ENCODE measurements around the gene MTMR10.

MTMR10 gene, protein sequence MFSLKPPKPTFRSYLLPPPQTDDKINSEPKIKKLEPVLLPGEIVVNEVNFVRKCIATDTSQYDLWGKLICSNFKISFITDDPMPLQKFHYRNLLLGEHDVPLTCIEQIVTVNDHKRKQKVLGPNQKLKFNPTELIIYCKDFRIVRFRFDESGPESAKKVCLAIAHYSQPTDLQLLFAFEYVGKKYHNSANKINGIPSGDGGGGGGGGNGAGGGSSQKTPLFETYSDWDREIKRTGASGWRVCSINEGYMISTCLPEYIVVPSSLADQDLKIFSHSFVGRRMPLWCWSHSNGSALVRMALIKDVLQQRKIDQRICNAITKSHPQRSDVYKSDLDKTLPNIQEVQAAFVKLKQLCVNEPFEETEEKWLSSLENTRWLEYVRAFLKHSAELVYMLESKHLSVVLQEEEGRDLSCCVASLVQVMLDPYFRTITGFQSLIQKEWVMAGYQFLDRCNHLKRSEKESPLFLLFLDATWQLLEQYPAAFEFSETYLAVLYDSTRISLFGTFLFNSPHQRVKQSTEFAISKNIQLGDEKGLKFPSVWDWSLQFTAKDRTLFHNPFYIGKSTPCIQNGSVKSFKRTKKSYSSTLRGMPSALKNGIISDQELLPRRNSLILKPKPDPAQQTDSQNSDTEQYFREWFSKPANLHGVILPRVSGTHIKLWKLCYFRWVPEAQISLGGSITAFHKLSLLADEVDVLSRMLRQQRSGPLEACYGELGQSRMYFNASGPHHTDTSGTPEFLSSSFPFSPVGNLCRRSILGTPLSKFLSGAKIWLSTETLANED

DNA sequence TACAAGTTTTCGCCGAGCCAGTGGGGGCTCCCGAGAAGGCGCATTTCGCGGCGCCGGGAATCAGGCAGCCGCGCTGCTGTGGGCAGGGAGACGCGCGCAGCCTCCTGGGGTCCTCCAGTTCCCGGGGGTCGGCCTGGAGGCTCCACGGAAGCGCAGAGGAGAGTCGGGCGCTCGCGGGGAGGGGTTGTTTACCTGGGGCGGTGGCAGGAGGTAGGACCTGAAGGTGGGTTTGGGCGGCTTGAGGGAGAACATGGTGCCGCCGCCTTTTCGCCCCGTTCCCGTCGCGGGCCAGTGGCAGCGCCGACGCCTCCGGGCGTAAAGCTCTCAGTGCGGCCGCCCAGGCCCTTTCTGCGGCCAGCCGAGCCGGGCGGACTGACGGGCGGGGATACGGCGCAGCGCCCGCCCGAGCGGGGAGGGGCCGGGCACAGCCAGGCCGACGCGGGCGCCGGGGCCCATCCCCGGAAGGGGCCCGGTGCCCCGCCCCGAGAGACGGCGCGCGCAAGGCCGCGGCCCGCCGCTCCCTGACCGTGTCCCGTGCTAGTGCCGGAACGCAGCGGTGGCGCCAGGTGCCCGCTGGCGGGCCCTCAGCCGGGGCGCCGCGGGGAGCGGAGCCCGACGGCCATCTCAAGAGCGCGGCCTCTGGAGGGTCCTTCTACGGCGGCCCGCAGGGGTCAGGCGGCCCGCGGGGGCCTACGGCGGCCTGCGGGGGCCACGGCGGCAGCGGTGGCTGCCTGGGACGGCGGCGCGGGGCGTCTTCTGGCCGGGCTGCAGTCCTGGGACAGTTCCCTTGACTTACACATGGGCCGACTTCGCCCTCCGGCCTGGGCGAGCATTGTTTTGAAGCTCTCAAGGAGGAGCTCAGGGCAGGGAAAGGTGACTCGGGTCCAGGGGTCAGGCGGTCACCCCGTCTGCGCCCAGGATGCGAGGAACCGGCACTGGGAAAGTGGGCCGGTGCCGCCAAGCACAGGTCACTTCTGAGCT is at the start of gene MTMR10:
Gene MTMR10, minus strand, starts transcription at position 374 of the 981 bp plus-strand sequence. Its CDS starts 122 bp downstream, at position 252.
- no peaks in the 10 kb centered on the region for H3K27me3 ChIP-seq (ENCODE audit: insufficient read depth, low read length)
- H3K4me1 ChIP-seq (ENCODE audit: insufficient read depth, low read length), result peaks cover 14% of the 10 kb centered on the region
- peak within 1 kb of the TSS; percentile 77 for H2AFZ ChIP-seq (ENCODE audit: low read depth, low read length)
- no peaks in the 10 kb centered on the region for H3K9me3 ChIP-seq (ENCODE audit: low read length)
- H3K36me3 ChIP-seq (ENCODE audit: insufficient read depth, low read length), result peaks cover 2% of the 10 kb centered on the region
- peak within 1 kb of the TSS; percentile 74 for H3K4me3 ChIP-seq (ENCODE audit: low read length)

DNA sequence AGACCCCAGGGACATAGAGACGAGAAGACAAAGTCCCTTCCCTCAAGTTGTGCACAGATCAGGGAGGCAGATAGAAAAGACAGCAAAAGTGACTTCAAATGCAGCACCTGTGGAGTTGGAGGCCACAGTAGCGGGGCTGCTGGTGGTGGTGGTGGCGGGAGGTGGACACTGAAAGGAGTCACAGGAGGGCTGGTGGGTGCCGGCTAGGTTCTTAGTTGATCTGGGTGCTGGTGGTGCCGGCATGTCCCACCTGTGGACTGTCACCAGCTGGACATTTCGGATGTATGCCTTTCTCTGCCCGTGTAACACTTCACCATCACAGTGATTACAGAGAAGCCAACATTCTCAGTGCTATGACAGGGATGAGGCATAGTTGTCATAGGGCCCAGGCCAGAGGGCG is 49.2 kb upstream of the MTMR10 start:
- H2AFZ ChIP-seq (ENCODE audit: low read depth, low read length), result no peak overlapping the region
- H3K4me1 ChIP-seq (ENCODE audit: insufficient read depth, low read length), result no peaks in the 10 kb centered on the region
- H3K4me3 ChIP-seq (ENCODE audit: low read length), result no peak overlapping the region

DNA sequence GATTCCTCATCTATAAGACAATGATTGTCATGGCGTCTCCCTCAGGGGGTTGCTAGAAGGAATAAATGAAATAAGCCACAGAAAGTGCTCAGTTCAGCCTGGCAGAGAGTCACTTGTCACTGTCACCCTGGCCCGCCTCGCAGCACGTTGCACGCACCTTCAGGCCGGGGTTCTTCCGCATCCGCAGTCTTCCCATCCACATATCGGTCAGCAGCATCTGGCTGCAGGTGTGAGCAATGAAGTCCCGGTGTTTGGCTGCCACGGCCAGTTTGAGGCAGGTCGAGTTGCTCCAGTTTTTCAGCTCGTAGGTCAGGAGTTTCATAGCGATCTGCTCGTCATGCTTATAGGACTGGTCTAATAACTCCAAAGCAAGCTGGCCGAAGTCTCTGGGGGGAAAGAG is 48.5 kb upstream of the MTMR10 start:
- peaks cover 11% of the 10 kb centered on the region for H3K27me3 ChIP-seq (ENCODE audit: insufficient read depth, low read length)
- H3K4me1 ChIP-seq (ENCODE audit: insufficient read depth, low read length), result no peaks in the 10 kb centered on the region
- H3K36me3 ChIP-seq (ENCODE audit: insufficient read depth, low read length), result no peaks in the 10 kb centered on the region
- no peaks in the 10 kb centered on the region for H3K9me3 ChIP-seq (ENCODE audit: low read length)
- H2AFZ ChIP-seq (ENCODE audit: low read depth, low read length), result no peak overlapping the region
- H3K4me3 ChIP-seq (ENCODE audit: low read length), result no peak overlapping the region

More for the DNA sequence above, 49.2 kb upstream of the MTMR10 start:
- H3K36me3 ChIP-seq (ENCODE audit: insufficient read depth, low read length), result no peaks in the 10 kb centered on the region
- H3K27me3 ChIP-seq (ENCODE audit: insufficient read depth, low read length), result peaks cover 11% of the 10 kb centered on the region
- no peaks in the 10 kb centered on the region for H3K9me3 ChIP-seq (ENCODE audit: low read length)

DNA sequence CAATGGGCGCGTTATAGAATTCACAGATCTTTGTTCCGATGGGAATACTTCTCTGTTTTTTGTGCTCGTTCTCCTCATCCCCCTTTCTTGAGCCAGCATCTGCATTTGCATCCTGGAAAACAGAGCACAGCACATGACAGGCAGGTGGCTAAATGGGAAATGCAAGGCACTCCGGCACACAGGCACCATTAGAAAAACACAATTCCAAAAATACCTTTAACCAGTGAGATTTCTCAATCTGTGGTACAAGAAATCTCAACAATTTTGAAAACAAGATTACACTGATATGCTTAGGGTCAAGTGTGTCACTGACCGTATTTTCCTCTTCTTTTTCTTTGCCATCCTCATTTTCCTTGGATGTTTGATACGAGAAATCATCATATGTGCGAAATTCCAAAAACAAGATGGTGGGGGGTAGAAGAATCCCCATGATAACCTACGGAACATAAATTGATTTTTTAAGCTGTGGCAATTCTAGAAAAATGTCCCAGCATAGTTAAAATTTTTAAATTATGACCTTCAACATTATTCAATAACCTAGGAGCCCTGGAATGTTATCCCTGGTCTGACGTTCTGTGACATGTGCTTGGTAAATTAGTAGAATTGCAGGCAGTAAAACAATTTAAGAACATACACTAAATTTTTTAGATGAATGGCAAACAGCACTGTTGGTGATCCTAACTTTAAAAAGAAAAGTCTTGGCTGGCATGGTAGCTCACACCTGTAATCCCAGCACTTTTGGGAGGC is 46.5 kb upstream of the MTMR10 start:
- Histone ChIP-seq H3K27me3 (ENCODE audit: insufficient read depth, low read length) (peaks cover 11% of the 10 kb centered on the region), H2AFZ (ENCODE audit: low read depth, low read length) (no peak overlapping the region), H3K9me3 (ENCODE audit: low read length) (no peaks in the 10 kb centered on the region), H3K4me1 (ENCODE audit: insufficient read depth, low read length) (no peaks in the 10 kb centered on the region), H3K36me3 (ENCODE audit: insufficient read depth, low read length) (no peaks in the 10 kb centered on the region), H3K4me3 (ENCODE audit: low read length) (no peak overlapping the region)

DNA sequence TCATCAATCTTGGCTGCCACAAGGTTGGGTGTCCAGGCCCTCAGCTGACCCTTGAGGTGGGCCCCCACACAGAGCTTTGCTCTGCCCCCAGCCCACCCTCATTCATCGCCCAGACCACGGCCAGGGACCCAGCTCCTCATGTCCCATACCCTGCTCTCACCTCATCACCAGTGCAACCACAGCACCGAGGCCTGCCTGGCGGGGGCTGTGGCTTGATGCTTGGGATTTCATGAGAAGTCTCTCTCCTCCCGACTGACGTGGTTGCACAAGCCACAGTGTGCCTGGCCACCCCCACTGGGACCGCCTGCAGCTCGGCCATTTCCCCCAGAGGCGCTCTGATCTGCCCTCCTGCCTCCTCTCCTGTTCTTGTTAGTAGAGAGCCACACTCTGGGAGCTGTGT is 45.4 kb upstream of the MTMR10 start:
- no peaks in the 10 kb centered on the region for H3K36me3 ChIP-seq (ENCODE audit: insufficient read depth, low read length)
- no peaks in the 10 kb centered on the region for H3K9me3 ChIP-seq (ENCODE audit: low read length)
- H3K27me3 ChIP-seq (ENCODE audit: insufficient read depth, low read length), result peaks cover 7% of the 10 kb centered on the region
- no peak overlapping the region for H3K4me3 ChIP-seq (ENCODE audit: low read length)
- no peak overlapping the region for H2AFZ ChIP-seq (ENCODE audit: low read depth, low read length)
- H3K4me1 ChIP-seq (ENCODE audit: insufficient read depth, low read length), result no peaks in the 10 kb centered on the region

DNA sequence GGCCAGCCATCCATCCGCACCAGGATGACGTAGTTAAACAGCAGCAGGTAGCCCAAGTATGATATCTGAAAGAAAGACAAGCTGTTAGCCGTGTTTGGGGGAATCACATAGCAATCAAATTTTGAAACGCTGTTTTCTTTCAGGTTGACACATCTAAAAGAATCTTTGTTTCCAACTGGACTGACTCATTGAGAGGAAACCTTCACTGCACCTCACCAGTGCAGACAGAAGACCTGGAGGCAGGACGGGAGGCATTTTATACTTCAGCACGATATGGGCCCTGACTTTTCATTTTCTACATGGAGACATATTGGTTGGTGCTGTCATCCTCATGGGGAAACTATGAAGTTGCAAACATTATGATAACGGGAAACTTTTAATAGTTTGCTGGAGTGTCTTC is 44.2 kb upstream of the MTMR10 start:
- Histone ChIP-seq H3K27me3 (ENCODE audit: insufficient read depth, low read length) (no peaks in the 10 kb centered on the region), H3K36me3 (ENCODE audit: insufficient read depth, low read length) (no peaks in the 10 kb centered on the region), H3K4me1 (ENCODE audit: insufficient read depth, low read length) (no peaks in the 10 kb centered on the region), H3K9me3 (ENCODE audit: low read length) (no peaks in the 10 kb centered on the region), H2AFZ (ENCODE audit: low read depth, low read length) (no peak overlapping the region), H3K4me3 (ENCODE audit: low read length) (no peak overlapping the region)

DNA sequence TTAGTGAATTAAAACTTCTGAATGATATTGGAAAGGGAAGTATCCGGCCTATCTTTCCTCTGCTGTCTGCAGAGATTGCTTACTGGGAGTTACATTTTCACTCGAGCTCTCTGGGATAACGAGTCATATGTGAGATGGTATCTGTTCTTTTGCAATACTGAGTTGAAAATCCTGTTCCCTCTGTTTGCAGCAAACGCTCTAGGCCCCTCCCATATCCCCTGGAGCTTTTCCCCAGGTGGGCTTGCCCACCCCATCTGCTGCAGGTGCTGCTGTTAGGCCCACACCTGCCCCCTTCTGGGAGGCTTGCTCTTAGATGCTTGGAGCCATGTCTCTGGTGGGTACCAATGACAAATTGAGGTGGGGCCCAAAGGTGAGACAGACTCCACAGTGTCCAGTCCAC is 42.7 kb upstream of the MTMR10 start:
- Histone ChIP-seq H3K4me1 (ENCODE audit: insufficient read depth, low read length) (no peaks in the 10 kb centered on the region), H3K9me3 (ENCODE audit: low read length) (no peaks in the 10 kb centered on the region), H3K27me3 (ENCODE audit: insufficient read depth, low read length) (peaks cover 2% of the 10 kb centered on the region), H3K36me3 (ENCODE audit: insufficient read depth, low read length) (no peaks in the 10 kb centered on the region), H2AFZ (ENCODE audit: low read depth, low read length) (no peak overlapping the region), H3K4me3 (ENCODE audit: low read length) (no peak overlapping the region)

DNA sequence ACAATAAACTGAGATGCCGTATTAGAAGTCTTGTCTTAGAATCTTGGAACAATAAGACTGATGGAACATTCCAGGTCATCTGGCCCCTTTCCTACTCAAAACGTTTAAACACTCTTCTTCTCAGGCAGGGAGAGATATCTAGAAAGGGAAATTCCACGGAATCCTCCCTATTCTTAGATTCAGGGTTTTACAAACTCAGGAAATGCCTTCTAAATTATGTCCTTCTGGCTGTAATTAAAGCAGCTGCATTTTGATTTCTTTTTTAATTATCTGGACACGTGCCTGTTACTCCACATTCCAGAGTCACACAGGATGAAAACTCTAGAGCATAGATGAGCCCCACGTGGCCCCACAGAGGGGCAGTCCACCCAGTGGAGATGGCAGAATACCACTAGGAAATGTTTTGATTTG is 41.5 kb upstream of the MTMR10 start:
- H3K36me3 ChIP-seq (ENCODE audit: insufficient read depth, low read length), result no peaks in the 10 kb centered on the region

DNA sequence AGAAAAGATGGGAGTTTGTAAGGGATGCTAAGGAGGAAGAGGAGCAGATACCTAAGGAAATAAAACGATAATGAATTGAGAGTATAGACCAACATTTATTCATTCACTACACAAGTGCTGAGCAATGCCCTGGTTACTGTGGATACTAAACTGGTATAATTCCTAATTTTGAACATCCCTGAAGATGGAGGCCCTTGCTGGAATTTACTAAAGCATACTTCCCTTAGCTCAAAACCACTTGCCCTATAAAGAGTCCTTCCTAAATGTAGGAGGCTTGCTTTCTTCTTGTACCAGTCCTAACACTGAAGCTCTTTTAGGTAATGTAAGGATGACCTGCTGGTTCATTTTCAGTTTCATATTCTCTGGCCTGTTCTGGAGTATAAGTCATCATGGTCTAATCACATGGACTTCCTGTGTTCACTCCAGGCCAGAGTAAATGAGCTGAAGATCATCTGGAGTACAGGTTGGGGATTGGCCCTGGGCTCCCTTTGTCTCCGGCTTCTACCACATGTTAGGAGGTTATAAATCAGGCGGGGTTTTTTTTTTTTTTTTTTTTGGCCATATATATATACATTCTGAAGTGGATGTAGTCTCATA is 40.1 kb upstream of the MTMR10 start:
- Histone ChIP-seq H3K36me3 (ENCODE audit: insufficient read depth, low read length) (no peaks in the 10 kb centered on the region), H3K4me1 (ENCODE audit: insufficient read depth, low read length) (no peaks in the 10 kb centered on the region), H3K4me3 (ENCODE audit: low read length) (no peak overlapping the region), H3K9me3 (ENCODE audit: low read length) (no peaks in the 10 kb centered on the region), H3K27me3 (ENCODE audit: insufficient read depth, low read length) (peaks cover 2% of the 10 kb centered on the region), H2AFZ (ENCODE audit: low read depth, low read length) (no peak overlapping the region)

More for the DNA sequence above, 41.5 kb upstream of the MTMR10 start:
- no peaks in the 10 kb centered on the region for H3K9me3 ChIP-seq (ENCODE audit: low read length)
- no peak overlapping the region for H3K4me3 ChIP-seq (ENCODE audit: low read length)
- H3K4me1 ChIP-seq (ENCODE audit: insufficient read depth, low read length), result no peaks in the 10 kb centered on the region
- H2AFZ ChIP-seq (ENCODE audit: low read depth, low read length), result no peak overlapping the region
- H3K27me3 ChIP-seq (ENCODE audit: insufficient read depth, low read length), result peaks cover 2% of the 10 kb centered on the region

DNA sequence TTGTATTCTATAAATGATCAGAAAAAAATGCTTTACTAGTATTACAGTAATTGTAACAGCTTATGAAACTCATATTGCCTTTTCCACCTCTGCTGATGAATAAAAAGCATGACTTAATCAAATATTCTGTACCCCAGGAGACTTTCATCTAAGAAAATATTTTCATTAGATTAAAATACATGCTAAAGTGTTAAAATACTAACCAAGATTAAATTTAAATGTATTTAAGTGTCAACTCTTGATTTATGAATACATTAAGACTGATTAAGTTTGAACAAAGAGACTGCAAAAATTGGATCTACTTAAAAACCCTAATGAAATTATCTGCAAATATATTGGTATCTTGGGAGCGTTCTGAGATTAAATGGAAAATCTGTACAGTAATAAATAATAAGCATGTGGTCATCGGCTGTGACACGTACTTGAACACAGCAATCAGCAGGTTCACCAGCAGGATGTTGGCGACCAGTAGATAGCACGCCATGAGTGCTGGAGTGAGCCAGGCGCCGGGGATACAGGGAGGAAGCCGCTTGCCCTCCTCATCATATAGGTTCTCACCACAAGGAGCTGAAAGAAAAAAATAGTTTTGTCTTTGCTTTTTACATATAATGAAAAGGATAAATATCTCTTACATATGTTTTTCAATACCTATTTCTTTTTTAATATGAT is 36.6 kb upstream of the MTMR10 start:
- Histone ChIP-seq H3K4me1 (ENCODE audit: insufficient read depth, low read length) (peaks cover 7% of the 10 kb centered on the region), H3K36me3 (ENCODE audit: insufficient read depth, low read length) (no peaks in the 10 kb centered on the region), H2AFZ (ENCODE audit: low read depth, low read length) (no peak overlapping the region), H3K4me3 (ENCODE audit: low read length) (no peak overlapping the region), H3K9me3 (ENCODE audit: low read length) (no peaks in the 10 kb centered on the region), H3K27me3 (ENCODE audit: insufficient read depth, low read length) (peaks cover 2% of the 10 kb centered on the region)

DNA sequence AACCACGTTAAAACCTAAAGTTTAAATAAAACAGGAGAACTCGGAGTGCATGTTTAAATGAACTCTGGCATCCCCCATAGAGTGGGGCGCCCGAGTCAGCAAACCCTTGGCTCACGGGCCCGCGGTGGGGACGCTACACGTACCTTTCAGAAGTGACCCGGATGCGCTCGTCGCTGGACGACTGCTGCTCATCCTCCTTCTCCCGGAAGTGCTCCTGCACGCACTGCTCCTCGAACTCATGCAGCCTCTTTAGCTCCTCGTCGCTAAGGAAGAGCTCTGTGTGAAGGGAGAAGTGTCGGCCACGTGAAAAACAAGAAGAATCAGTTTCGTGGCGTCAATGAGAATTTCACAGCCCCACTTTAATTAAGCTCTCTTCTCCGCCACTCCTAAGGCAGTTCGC is 34.6 kb upstream of the MTMR10 start:
- Histone ChIP-seq H3K4me1 (ENCODE audit: insufficient read depth, low read length) (peaks cover 7% of the 10 kb centered on the region), H2AFZ (ENCODE audit: low read depth, low read length) (no peak overlapping the region), H3K9me3 (ENCODE audit: low read length) (no peaks in the 10 kb centered on the region), H3K4me3 (ENCODE audit: low read length) (no peak overlapping the region), H3K27me3 (ENCODE audit: insufficient read depth, low read length) (peaks cover 2% of the 10 kb centered on the region), H3K36me3 (ENCODE audit: insufficient read depth, low read length) (no peaks in the 10 kb centered on the region)

Measured in neuron (in vitro differentiated cells).